Superior temporal gyrus (tissue), 1 donor: ENCODE measurements around the gene FMOD.

Experiments
- DNase-seq: peaks from one replicate; pipeline ENCODE4 v3.0.0-alpha.2; 2016; ENCODE audit errors: extremely low spot score

FMOD gene

GRCh38 chr1:203361945-203362719 lies 11.2 kb upstream of the FMOD start:
- peak; percentile 53 for DNase-seq

- DNase-seq, result no peak
These were observed 9.7 kb upstream of the FMOD start for GRCh38 chr1:203360547-203361185.

GRCh38 chr1:203359010-203359571 lies 8.2 kb upstream of the FMOD start:
- DNase-seq, result no peak

GRCh38 chr1:203354246-203354645 lies 3.3 kb upstream of the FMOD start:
- no peak for DNase-seq

- DNase-seq, result no peak
These were observed 2.6 kb upstream of the FMOD start for GRCh38 chr1:203353486-203353885.

GRCh38 chr1:203349773-203350524 lies 973 bp downstream of the FMOD start:
- peak; percentile 65 for DNase-seq

- no peak for DNase-seq
These were observed 1.8 kb downstream of the FMOD start for GRCh38 chr1:203349166-203349565.

- DNase-seq, result no peak
These were observed 4.2 kb downstream of the FMOD start for GRCh38 chr1:203346769-203347102.

- DNase-seq, result no peak
These were observed 4.7 kb downstream of the FMOD start for GRCh38 chr1:203346060-203346768.

- DNase-seq, result no peak
These were observed 6.8 kb downstream of the FMOD start for GRCh38 chr1:203343956-203344754.

- peak; percentile 72 for DNase-seq
These were observed 8.6 kb downstream of the FMOD start for GRCh38 chr1:203342192-203342940.

GRCh38 chr1:203340112-203340790 lies 10.7 kb downstream of the FMOD start:
- peak; percentile 97 for DNase-seq

- DNase-seq, result peak; percentile 83
These were observed 12.4 kb downstream of the FMOD start for GRCh38 chr1:203338335-203339036.

- DNase-seq, result no peak
These were observed 14.8 kb downstream of the FMOD start for GRCh38 chr1:203336097-203336496.

GRCh38 chr1:203335503-203335902 lies 15.4 kb downstream of the FMOD start:
- no peak for DNase-seq

- no peak for DNase-seq
These were observed 19.7 kb downstream of the FMOD start for GRCh38 chr1:203331224-203331623.

- no peak for DNase-seq
These were observed 22.2 kb downstream of the FMOD start for GRCh38 chr1:203328714-203329122.

- DNase-seq, result peak; percentile 86
These were observed 23.1 kb downstream of the FMOD start for GRCh38 chr1:203327684-203328457.
